Testis (tissue), 2 donors: Measurements from ENCODE around the gene BEGAIN.

ENCODE experiments used
- CTCF ChIP-seq, 3 experiments: fragments of 450-650 bp in 2 of 3; fragments of 200-600 bp in 1 of 3; sonication (generic) in 1 of 3; IDR thresholded peaks; one replicate each; pipeline ENCODE4 v1.5.1; 2016 to 2019; ENCODE audit warnings: antibody characterized with exemption in 3 of 3, mild to moderate bottlenecking in 2 of 3, moderate library complexity in 1 of 3
- POLR2A ChIP-seq: fragments of 450-650 bp; IDR thresholded peaks from one replicate; pipeline ENCODE4 v1.6.1; 2017; ENCODE audit warnings: antibody characterized with exemption, mild to moderate bottlenecking, moderate library complexity

- TF ChIP-seq CTCF (IDR thresholded peaks at IDR 0.05) (no peak), POLR2A (no peak)
Observed at GRCh38 chr14:100525615-100526014, 61.6 kb downstream of the BEGAIN start.
